ENCODE results near the gene ADA.

ADA gene

DNA sequence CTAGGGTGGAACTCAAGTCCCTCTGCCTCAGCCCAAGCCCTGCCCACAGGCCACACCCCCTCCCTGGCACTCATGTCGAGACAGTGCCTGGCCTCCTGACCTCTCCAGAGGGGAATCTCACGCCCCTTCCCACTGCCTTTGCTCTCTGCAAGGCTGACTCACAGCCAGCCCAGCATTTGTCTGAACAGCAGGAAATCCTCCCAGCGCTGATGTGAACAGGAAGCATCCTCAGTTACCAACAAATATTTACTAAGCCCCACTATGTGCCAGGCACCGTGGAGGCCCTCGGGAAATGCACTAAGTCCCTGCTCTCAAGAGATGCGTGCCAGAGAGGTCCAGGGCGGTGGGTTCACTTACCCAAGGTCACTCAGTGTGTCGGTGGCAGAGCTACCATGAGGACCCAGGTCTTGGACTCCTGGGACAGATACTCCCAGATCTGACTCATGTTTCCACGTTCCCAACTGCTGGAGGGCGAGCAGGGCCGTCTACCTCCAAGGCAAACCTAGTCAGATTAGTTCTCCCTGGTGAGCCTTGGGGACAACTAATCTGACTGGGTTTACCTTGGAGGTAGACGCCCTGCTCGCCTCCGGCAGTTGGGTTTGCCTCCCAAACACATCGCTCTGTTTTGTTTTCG is 7.8 kb downstream of the ADA start:
- no peak for DNase-seq

DNA sequence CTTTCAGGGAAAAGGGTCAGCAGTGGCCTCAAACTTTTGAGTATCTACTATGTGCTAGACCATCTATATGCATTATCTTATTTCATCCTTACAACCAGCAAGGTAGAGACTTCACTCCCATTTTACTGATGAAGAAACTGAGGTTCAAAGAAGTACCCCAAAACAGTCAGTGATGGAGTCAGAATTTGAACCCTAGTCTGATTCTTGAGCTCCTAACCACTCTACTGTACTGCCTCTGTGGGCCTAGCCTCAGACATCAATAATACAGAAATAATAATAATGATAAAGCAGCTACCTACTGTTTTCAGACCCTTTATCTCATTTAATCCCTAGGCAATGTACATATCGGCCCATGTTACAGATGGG is 8.4 kb downstream of the ADA start:
- no peak for DNase-seq

GRCh38 chr20:44642203-44643153 is 9.0 kb downstream of the ADA start:
- no peak for DNase-seq

- DNase-seq, result no peak
Observed at GRCh38 chr20:44641325-44641724, 10.2 kb downstream of the ADA start.

DNA sequence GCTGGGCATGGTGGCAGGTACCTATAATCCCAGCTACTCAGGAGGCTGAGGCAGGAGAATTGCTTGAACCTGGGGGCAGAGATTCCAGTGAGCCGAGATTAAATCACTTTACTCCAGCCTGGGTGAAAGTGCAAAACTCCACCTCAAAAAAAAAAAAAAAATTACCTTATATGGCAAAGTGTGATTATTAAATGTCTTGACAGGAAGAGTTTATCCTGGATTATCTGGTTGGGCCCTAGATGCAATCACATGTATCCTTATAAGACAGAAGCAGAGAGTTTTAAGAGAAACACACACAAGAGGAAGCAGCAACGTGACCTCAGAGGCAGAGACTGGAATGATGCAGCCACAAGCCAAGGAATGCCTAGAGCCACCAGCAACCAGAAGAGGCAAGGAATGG is 11.0 kb downstream of the ADA start:
- no peak for DNase-seq

GRCh38 chr20:44637522-44638372 is 13.8 kb downstream of the ADA start:
- DNase-seq, result no peak

- no peak for DNase-seq
Observed at GRCh38 chr20:44637042-44637441, 14.5 kb downstream of the ADA start.

- no peak for DNase-seq
Observed at GRCh38 chr20:44635877-44636276, 15.6 kb downstream of the ADA start.

GRCh38 chr20:44633872-44634600 is 17.5 kb downstream of the ADA start:
- no peak for DNase-seq

DNA sequence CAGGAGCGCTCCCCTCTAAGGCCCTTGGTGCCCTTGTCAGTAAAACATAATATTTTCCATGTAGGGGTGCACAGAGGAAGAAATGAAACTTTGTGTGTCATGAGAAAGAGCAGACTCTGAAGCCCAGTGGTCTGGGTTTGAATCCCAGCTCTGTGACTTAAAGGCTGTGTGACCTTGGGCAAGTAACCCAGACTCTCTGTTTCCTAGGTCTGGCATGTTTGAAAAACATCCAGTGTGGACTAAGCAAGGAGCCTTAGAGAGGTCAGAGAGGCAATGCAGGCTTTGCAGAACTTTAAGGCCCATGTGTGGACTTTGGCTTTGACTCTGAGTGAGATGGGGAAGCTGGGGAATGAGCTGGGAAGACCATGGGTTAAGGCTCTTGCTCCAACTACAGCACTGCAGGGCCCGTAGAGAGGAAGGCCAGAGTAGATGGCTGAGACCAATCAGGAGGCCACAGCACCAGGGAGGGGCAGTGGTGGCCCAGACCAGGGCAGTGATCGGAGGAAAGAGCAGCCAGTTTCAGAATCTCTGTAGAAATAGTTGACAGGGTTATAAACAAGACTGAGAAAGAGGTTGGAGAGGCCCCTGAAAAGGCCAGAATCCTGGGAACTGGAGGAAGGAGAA is 18.2 kb downstream of the ADA start:
- DNase-seq, result no peak

DNA sequence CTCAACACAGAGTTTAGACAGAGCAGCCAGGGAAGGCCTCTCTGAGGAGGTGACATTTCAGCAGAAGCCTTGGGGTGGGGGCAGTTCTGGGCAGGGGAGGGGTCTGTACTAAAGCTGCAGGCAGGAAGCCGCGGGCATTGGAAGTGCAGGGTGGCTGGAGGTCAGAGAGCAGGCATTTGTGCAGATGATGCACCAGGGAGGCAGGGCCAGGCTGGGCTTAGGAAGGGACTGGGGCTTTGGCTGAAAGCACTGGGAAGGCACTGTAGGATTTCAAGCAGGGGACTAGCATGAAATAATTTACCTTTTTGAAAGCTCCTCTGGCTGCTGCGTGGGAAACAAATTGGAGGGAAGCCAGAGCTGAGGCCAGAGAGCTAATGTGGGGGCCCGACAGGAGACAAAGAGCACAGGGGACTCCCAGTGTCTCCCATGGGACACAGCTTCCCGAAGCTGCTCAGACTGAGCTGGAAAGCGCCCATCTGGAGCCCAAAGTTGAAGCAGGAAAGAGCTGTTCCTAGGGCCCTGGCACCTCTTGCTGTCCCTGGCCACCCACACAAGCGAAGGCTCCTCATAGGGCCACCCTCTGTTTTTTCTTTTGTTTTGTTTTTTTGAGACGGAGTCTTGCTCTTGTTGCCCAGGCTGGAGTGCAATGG is 19.3 kb downstream of the ADA start:
- no peak for DNase-seq

DNA sequence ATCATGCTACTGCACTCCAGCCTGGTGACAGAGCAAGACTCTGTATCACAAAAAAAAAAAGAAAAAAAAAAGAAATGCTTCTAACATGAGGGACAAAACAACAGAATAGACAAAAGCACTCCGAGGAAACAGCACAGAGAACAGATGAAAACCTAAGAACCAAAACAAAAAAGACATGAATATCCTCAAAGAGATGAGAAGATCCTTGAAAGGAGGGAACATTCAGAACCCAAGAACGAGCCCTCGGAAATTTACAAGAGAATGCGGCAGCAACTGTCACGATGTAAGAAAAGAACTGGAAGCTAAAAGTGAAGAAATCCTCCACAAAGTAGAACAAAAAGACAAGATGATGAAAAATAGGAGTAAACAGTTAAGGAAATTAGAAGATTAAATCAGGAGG is 21.2 kb downstream of the ADA start:
- DNase-seq, result no peak

GRCh38 chr20:44629542-44629941 is 22.0 kb downstream of the ADA start:
- no peak for DNase-seq

GRCh38 chr20:44629017-44629385 is 22.5 kb downstream of the ADA start:
- DNase-seq, result no peak

DNA sequence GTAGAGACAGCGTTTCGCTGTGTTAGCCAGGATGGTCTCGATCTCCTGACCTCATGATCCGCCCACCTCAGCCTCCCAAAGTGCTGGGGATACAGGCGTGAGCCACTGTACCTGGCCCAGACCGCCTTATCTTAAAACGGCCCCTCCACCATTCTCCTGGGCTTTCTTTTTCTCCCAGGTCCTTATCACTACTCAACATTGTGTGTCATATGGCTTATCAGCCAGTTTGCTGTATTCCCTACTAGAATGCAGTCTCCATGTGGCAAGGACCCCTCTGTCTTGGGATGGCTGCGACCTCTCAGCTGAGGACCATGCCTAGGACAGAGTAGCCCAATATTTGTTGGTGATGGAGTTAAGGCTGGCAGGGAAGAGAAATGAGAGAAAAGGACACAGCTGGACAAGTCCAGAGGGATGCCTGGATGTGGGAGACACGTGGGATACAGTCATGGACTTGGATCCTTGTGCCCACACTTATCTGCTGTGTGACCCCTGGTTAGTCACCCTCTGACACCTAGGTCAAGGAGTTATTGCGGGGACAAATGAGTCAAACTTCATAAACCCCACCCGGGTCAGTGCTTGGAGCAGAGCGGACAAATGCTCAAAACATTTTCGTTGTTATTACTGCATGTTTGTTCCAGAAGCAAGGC is 24.0 kb downstream of the ADA start:
- no peak for DNase-seq

GRCh38 chr20:44626278-44626677 is 25.2 kb downstream of the ADA start:
- no peak for DNase-seq

DNA sequence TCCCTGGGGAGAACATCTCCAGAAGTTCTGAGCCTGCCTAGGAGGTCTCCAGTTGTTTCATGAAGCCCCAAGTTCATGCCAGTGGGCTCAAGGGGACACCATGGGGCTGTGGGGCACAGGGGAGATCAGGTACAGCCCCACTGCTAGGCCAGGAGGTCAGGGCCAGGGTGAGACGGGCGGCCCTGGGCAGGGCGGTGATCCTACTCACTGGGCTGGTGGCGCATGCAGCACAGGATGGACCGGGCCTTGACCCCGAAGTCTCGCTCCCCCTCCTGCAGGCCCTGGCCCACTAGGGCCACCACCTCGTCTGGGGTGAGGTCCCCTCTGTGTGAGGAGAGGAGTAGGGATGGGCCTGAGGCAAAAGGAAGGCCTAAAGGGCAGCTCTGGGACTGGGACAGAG is 26.1 kb downstream of the ADA start:
- no peak for DNase-seq

GRCh38 chr20:44624743-44625271 is 26.7 kb downstream of the ADA start:
- DNase-seq, result no peak

GRCh38 chr20:44624152-44624551 is 27.3 kb downstream of the ADA start:
- no peak for DNase-seq

GRCh38 chr20:44622501-44623270 is 28.8 kb downstream of the ADA start:
- no peak for DNase-seq

All from NCI-H1436 (cell line).